Breast epithelium (tissue), 3 donors: ENCODE measurements around the gene AFAP1.

Experiments
- POLR2AphosphoS5 ChIP-seq, 3 donors: sonication (generic); formaldehyde crosslinking; IDR thresholded peaks; one replicate each; pipeline ENCODE4 v1.6.1; 2017; ENCODE audit warnings: antibody characterized with exemption in 3 of 3
- TF ChIP-seq, protein P1 (sequence below), 3 donors: fragments of 450-650 bp; IDR thresholded peaks; one replicate each; pipeline ENCODE4 v1.5.1; 2016 to 2017; ENCODE audit warnings: antibody characterized with exemption in 3 of 3, mild to moderate bottlenecking in 3 of 3, moderate library complexity in 3 of 3

DNA sequence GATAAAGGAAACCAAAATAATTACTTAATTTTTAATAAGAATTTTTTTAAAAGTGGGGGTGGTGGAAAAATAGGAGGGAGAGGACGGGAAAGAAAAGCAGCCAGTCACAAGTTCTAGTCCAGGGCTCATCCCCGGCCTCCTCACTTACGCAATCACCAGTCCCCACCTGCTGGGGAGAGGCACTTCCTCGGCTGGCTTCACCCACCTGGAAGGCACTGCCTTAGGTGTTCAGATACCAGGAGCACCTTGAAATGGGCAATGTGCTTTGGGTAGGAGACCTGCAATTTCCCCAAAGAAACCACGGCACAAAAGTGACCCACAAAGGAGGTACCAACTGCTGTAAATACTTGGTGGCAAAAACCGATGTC lies 23.8 kb downstream of the AFAP1 start:
- TF ChIP-seq, protein P1, sequence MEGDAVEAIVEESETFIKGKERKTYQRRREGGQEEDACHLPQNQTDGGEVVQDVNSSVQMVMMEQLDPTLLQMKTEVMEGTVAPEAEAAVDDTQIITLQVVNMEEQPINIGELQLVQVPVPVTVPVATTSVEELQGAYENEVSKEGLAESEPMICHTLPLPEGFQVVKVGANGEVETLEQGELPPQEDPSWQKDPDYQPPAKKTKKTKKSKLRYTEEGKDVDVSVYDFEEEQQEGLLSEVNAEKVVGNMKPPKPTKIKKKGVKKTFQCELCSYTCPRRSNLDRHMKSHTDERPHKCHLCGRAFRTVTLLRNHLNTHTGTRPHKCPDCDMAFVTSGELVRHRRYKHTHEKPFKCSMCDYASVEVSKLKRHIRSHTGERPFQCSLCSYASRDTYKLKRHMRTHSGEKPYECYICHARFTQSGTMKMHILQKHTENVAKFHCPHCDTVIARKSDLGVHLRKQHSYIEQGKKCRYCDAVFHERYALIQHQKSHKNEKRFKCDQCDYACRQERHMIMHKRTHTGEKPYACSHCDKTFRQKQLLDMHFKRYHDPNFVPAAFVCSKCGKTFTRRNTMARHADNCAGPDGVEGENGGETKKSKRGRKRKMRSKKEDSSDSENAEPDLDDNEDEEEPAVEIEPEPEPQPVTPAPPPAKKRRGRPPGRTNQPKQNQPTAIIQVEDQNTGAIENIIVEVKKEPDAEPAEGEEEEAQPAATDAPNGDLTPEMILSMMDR (IDR thresholded peaks at IDR 0.05): no peak
- TF ChIP-seq POLR2AphosphoS5 (IDR thresholded peaks at IDR 0.05): no peak
